ENCODE data around the gene IBTK. TPM values are rescaled to one million over a fixed set of nuclear protein-coding genes. Genes with fewer than 3 reads are reported as not detected.

The IBTK gene
- total and polyA plus RNA-seq, 10 donors = 14.6 to 36.6 (median 28.9) TPM

DNA sequence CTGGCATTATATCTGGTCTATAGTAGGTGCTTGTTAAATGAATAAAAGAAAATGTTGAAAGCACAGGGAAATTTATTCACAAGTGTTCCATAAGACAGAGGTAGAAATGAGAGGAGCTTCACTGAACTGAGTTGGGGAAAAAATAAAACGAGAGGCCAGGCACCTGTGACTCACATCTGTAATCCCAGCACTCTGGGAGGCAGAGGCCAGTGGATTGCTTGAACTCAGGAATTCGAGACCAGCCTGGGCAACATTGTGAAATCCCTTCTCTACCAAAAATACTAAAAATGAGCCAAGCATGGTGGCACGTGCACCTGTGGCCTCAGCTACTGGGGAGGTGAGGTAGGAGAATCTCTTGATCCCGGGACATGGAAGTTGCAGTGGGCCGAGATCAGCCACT, 28.1 kb upstream of the IBTK start:
- peaks cover 0 to 5% (median 0%) of the 10 kb centered on the region in 8 donors for H3K9me3 ChIP-seq
- H3K4me1 ChIP-seq = peaks cover 0 to 4% (median 0%) of the 10 kb centered on the region in 6 donors
- no peak for DNase-seq
- intact Hi-C loops (cut with DNase I; ENCODE audit: low total_unique reads) = loop anchor here (10.0 kb wide), 1 partner anchor 309 kb away; no protein-coding TSS in a partner anchor
- TF ChIP-seq, protein P1, sequence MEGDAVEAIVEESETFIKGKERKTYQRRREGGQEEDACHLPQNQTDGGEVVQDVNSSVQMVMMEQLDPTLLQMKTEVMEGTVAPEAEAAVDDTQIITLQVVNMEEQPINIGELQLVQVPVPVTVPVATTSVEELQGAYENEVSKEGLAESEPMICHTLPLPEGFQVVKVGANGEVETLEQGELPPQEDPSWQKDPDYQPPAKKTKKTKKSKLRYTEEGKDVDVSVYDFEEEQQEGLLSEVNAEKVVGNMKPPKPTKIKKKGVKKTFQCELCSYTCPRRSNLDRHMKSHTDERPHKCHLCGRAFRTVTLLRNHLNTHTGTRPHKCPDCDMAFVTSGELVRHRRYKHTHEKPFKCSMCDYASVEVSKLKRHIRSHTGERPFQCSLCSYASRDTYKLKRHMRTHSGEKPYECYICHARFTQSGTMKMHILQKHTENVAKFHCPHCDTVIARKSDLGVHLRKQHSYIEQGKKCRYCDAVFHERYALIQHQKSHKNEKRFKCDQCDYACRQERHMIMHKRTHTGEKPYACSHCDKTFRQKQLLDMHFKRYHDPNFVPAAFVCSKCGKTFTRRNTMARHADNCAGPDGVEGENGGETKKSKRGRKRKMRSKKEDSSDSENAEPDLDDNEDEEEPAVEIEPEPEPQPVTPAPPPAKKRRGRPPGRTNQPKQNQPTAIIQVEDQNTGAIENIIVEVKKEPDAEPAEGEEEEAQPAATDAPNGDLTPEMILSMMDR (IDR thresholded peaks at IDR 0.05 in 8 of 11, conservative IDR thresholded peaks at IDR 0.05 in 3 of 11) = no peak
- TF ChIP-seq POLR2AphosphoS5 (IDR thresholded peaks at IDR 0.05) (no peak), POLR2A (IDR thresholded peaks at IDR 0.05) (no peak)
- H3K36me3 ChIP-seq = no peaks in the 10 kb centered on the region
- H3K27ac ChIP-seq = no peak overlapping the region
- H3K27me3 ChIP-seq (replicated peaks in 1 of 7) = no peaks in the 10 kb centered on the region
- WGBS, 5 donors = 70 to 88% (median 82%) methylated on average over 5 of the region's 5 CpGs
- H3K4me3 ChIP-seq = no peak overlapping the region

DNA sequence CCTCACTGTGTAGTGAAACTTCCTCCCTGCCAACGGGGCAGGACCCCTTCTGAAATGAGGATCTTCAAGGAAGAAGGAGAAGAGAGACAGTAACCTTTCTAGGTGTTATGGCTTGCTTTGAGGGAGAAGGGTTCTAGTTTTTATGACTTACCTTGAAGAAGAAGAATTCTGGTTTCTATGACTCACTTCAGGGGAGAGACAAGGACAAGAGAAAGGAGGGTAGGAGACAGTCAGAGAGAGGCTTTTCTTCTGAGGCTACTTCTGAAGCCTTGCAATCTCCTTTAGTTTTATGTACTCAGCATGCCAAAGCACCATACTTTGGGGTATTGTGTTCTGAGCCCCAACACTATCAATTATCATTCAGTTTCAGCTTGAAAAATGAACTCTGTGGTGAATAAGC, 25.8 kb upstream of the IBTK start:
- Histone ChIP-seq H3K9me3 (no peaks in the 10 kb centered on the region), H3K4me1 (peaks cover 0 to 4% (median 0%) of the 10 kb centered on the region in 6 donors), H3K27me3 (replicated peaks in 1 of 7) (no peaks in the 10 kb centered on the region), H3K4me3 (no peak overlapping the region), H3K36me3 (no peaks in the 10 kb centered on the region), H3K27ac (no peak overlapping the region)
- WGBS, 5 donors = 26 to 71% (median 55%) methylated on average over 1 of the region's 1 CpG
- DNase-seq = no peak
- intact Hi-C loops (cut with DNase I; ENCODE audit: low total_unique reads) = loop anchor here (5.0 to 10.0 kb wide), 2 partner anchors 312 to 784 kb away; no protein-coding TSS in a partner anchor
- TF ChIP-seq, protein P1 (IDR thresholded peaks at IDR 0.05 in 8 of 11, conservative IDR thresholded peaks at IDR 0.05 in 3 of 11) = no peak
- no peak for TF ChIP-seq POLR2AphosphoS5 (IDR thresholded peaks at IDR 0.05)
- no peak for TF ChIP-seq POLR2A (IDR thresholded peaks at IDR 0.05)

GRCh38 chr6:82270881-82271635, 23.5 kb upstream of the IBTK start:
- no peak for DNase-seq
- Histone ChIP-seq H3K4me3 (no peak overlapping the region), H3K36me3 (no peaks in the 10 kb centered on the region), H3K27ac (no peak overlapping the region), H3K4me1 (peaks cover 0 to 4% (median 0%) of the 10 kb centered on the region in 6 donors), H3K9me3 (no peaks in the 10 kb centered on the region), H3K27me3 (replicated peaks in 1 of 7) (no peaks in the 10 kb centered on the region)
- intact Hi-C loops (cut with DNase I; ENCODE audit: low total_unique reads) = loop anchor here (5.0 to 10.0 kb wide), 2 partner anchors 314 to 786 kb away; no protein-coding TSS in a partner anchor
- TF ChIP-seq, protein P1 (IDR thresholded peaks at IDR 0.05 in 8 of 11, conservative IDR thresholded peaks at IDR 0.05 in 3 of 11) = peak in 8 of 11 experiments; percentile 22 to 63 (median 53)
- TF ChIP-seq POLR2AphosphoS5 (IDR thresholded peaks at IDR 0.05) = no peak
- 74 to 79% (median 79%) methylated on average over 6 of the region's 6 CpGs for WGBS, 5 donors

GRCh38 chr6:82268301-82268846, 20.8 kb upstream of the IBTK start:
- no peak for DNase-seq
- intact Hi-C loops (cut with DNase I; ENCODE audit: low total_unique reads) = no loop called here
- TF ChIP-seq POLR2AphosphoS5 (IDR thresholded peaks at IDR 0.05) (no peak), POLR2A (IDR thresholded peaks at IDR 0.05) (no peak)
- TF ChIP-seq, protein P1 (IDR thresholded peaks at IDR 0.05 in 8 of 11, conservative IDR thresholded peaks at IDR 0.05 in 3 of 11) = no peak
- Histone ChIP-seq H3K9me3 (no peaks in the 10 kb centered on the region), H3K27ac (no peak overlapping the region), H3K36me3 (no peaks in the 10 kb centered on the region), H3K4me3 (no peak overlapping the region), H3K4me1 (peaks cover 0 to 4% (median 0%) of the 10 kb centered on the region in 6 donors), H3K27me3 (replicated peaks in 1 of 7) (no peaks in the 10 kb centered on the region)
- 77 to 88% (median 80%) methylated on average over 2 of the region's 2 CpGs for WGBS, 5 donors
